Frontal cortex (tissue), 4 donors: ENCODE measurements around the gene BABAM2. TPM values are rescaled to one million over a fixed set of nuclear protein-coding genes. Genes with fewer than 3 reads are reported as not detected.
"Not testable (repeated sequence)": the region's sequence is repeated elsewhere in the genome, so short reads cannot be mapped to it uniquely, and the experiment has no call there.

Source experiments
- DNase-seq, 2 donors: peaks; one replicate each; pipeline ENCODE4 v3.0.0; 2012; ENCODE audit warnings: low spot score in 2 of 2
- FAIRE-seq: peaks from 2 replicates; lab custom pipeline; 2012; peaks lifted over from hg19 to GRCh38; lab: Jason Lieb, UNC
- small RNA-seq: library from RNA; depleted of rRNA; stranded (forward); fragments of <200 nt; gene quantifications from one replicate; pipeline ENCODE3, GENCODE V24; 2014
- total RNA-seq: library from RNA; depleted of rRNA; stranded (reverse); fragments of >200 nt; gene quantifications from one replicate; pipeline ENCODE4 v1.2.3, GENCODE V29; 2014
- donor health status: control.
- donor health status: control.
- donor health status: control.

The BABAM2 gene
- total RNA-seq, 1 donor from 2014 or later: 14.7 TPM

GRCh38 chr2:28370354-28370753 is 479.8 kb downstream of the BABAM2 start:
- FAIRE-seq (no peak), DNase-seq (no peak)

DNA sequence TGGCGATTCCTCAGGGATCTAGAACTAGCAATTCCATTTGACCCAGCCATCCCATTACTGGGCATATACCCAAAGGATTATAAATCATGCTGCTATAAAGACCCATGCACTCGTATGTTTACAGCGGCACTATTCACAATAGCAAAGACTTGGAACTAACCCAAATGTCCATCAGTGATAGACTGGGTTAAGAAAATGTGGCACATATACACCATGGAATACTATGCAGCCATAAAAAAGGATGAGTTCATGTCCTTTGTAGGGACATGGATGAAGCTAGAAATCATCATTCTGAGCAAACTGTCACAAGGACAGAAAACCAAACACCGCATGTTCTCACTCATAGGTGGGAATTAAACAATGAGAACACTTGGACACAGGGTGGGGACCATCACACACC is 481.2 kb downstream of the BABAM2 start:
- FAIRE-seq, DNase-seq: not testable (repeated sequence)

DNA sequence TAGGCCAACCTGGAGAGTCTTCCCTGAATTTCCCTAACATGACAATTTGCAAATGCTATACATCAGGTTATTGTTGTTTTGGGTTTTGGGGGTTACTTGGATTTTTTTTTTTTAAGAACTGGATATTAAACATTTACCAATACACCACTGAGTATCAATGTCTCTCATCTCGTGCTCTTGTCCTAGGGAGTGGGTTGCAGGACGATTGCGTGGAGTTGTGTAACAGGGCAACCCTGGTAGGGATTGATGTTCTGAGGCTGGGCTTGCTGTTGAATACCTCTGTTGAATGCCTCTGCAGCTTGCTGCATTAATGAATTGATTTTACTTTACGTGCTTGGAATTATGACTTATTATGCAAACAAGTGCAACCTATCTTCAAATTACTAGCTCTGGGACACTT is 483.3 kb downstream of the BABAM2 start:
- no peak for DNase-seq

DNA sequence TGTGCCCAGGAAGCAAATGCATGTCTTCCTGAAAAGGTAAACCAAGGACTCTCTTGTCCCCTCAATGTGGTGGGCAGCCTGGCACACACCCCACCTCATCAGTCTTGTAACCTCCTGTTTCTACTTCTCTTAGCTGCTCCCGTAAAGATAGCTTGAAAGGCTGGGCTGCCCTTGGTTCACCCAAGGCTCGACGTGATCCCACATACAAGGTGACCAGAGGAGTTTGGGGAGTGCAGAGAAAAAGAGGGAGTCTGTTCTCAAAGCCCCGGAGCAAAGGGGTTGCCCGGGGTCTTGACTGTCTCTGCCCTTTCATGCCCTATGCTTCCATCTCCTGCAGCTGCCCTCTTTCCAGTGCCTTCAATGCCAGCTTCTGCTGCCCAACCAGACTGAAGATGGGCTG is 483.8 kb downstream of the BABAM2 start:
- DNase-seq (no peak), FAIRE-seq (no peak)

More for the DNA sequence above, 483.3 kb downstream of the BABAM2 start:
- FAIRE-seq: no peak

GRCh38 chr2:28375236-28375635 is 484.7 kb downstream of the BABAM2 start:
- DNase-seq (no peak), FAIRE-seq (no peak)

DNA sequence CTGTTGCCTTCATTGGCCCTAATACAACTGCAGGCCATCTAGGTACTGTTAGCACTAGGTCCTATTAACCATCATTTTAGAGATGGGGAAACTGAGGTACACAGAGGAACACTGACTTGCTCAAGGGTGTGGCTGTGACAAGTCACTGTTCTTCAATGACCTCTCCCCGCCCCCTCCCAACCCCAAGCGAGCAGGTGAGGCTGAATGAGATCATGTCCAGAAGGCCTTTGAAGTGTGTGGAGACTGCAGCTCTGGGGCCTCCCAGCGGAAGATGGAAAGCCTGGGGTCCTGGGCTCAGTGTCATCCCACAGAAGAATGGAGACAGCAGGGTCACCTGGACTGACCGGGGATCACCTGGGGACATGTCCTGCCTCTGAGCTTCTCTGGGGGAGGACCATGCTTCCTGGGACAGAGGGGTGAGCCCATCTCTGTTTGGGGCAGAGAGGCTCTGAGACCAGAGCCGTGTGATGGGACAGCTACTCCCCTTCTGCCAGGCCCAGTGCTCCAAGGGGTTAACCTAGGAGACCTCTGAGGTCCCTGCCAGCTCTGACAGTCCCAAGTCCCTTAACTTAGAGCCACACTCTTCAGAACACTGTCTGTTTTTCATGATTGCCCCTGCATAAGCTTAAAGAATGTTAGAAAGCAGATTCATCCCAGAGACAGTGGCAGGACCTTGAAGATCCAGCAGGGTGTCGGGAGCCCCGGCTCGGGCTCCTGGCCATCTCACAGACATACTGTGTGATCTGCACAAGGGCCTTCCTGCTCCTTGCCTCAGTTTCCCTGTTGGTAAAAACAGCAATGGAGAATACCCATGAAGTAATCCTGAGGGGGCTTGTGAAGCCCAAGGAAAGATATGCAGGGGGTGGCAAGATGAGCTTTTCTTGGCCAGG is 485.5 kb downstream of the BABAM2 start:
- FAIRE-seq (no peak), DNase-seq (no peak)

DNA sequence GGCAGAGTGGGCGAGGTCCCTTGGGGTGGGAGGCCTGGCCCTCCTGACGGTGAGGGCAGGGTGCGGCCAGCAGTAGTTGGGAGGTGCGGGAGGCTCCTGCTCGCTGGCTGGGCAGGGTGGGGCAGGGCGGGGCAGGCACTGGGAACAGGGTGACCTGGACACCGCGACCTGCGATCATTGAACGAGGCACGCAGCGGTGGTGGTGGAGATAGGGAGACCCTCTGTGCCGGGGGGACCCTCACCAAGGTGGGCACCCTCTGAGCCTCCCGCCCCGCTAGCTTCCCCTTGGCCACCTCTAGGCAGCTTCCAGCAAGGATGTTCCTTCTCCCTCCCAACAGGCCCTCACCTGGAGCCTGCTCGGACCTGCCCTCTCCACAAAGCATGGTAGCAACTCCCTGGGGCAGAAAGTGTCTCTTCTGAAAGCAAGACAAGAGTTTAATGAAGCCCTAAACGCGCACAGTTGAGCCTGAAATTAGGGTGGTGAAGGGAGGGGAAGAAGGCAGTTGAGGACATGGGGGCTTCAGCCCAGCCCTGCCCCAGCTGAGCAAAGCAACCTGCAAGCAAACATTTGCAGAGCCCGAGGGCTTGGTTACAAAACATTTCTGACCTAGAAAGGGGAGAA is 486.8 kb downstream of the BABAM2 start:
- FAIRE-seq (no peak), DNase-seq (no peak)

DNA sequence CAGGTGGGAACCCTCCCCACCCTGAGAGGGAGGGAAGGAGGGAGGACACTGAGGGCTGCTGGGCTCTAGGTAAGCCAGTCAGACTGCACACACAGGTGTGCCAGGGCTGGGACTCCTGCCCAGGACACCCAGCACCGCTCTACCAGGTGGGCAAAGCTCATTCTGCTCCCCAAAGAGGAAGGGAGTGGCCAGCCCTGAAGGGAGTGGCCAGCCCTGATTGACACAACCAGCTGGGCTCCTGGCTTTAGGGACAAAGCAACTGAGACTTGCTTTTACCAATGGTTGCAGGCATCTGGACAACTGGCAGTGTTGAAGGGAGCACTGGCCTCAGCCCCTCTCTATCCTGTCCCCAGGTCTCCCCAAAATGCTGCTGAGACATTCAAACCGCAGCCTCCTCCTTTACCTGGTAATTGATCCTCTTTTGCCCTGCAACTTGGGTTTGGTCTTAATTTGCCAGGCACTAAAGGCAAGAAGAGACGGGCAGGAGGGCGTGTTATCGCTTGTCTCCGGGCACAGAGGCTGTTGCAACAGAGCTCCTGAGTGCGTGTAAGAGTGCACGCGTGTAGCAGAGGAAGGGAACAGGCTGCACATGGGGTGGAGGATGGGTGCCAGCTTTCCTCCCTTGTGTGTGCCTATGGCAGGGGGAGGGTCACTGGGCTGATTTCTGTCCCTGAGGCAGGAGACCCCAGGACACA is 487.6 kb downstream of the BABAM2 start:
- FAIRE-seq (no peak), DNase-seq (no peak)

GRCh38 chr2:28378679-28379584 is 488.4 kb downstream of the BABAM2 start:
- FAIRE-seq: no peak
- DNase-seq: no peak

- FAIRE-seq: no peak
Observed at GRCh38 chr2:28380219-28380618, 489.7 kb downstream of the BABAM2 start.

GRCh38 chr2:28381225-28382180 is 491.0 kb downstream of the BABAM2 start:
- DNase-seq: no peak
- FAIRE-seq: no peak

More at GRCh38 chr2:28380219-28380618, 489.7 kb downstream of the BABAM2 start:
- DNase-seq: no peak

GRCh38 chr2:28382755-28383154 is 492.2 kb downstream of the BABAM2 start:
- no peak for FAIRE-seq
- DNase-seq: no peak

DNA sequence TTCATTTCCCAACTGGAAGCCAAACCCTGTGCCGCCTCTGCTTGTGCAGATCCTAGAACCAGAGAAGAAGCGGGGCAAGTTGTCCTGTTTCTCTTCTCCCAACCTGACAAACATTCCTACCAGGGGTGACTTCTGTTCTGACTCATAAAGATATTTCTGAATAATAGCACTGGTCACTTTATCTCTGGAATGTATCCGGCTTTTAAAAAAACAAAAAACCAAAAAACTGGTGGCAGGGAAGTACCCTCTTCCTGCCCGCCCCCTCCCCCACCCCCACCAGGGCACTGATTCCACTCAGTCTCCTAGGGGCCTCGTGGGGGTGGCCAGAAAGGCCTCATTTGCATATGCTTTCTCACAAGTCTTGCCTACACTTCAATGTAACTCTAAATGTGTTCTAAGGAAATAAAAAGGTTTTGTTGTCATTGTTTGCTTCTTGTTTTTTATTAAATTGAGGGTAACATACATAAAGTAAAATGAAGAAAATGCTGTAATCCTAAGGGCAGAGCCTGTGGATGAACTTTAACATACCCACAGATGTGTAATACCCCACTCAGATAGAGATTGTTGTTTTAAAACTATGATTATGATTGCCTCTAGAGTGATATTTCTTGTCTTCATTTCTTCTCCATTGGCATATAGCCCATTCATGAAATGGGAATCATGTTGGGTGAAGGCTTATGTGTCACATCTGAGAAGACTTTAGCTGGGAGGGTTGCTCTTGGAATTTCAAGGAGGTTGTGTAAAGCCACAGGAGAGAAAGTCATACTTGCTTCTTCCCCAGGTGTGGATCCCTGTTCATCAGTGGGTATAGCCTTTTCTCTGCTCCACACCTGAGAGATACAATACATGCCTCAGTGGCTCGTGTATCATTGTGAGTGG is 496.8 kb downstream of the BABAM2 start:
- DNase-seq (no peak), FAIRE-seq (no peak)

Small RNA genes within 50 kb of the gene (small RNA-seq; reads per million reads assigned to genes)
- not detected for gene MIR4263
- not detected for gene RF02271

Other genes starting within 250 kb of the BABAM2 start
- gene SUPT7L, start 227.1 kb upstream of the BABAM2 start, total RNA-seq: 24.5 TPM
- gene SLC4A1AP, start 226.8 kb upstream of the BABAM2 start, total RNA-seq: 33.4 TPM
- 56.7 TPM for gene MRPL33, start 119.0 kb upstream of the BABAM2 start, total RNA-seq
- 3.7 TPM for gene RBKS, start 342 bp upstream of the BABAM2 start, total RNA-seq